GM12878 (cell line): ENCODE results near the gene STX19. TPM values are rescaled to one million over a fixed set of nuclear protein-coding genes. Genes with fewer than 3 reads are reported as not detected.

Experiments
- ATAC-seq: fragments of 200-7000 bp; cut with Tn5 transposase; 3 replicates; pipeline ENCODE4 v1.9.1; 2020; ENCODE audit warnings: mild to moderate bottlenecking, moderate library complexity
- BruUV-seq: library from RNA; stranded (reverse); fragments of 400-500 nt; replicated peaks from 2 replicates; lab custom pipeline; 2021; lab: Mats Ljungman, UMichigan
- CTCF ChIA-PET: fragments of 300-600 bp; sonication (Branson Sonifier 250); formaldehyde crosslinking; extraction: SDS; loops from one replicate; lab custom pipeline; 2021; ENCODE audit warnings: inconsistent platforms; lab: Yijun Ruan, JAX
- POLR2A ChIA-PET: fragments of 350-600 bp; formaldehyde crosslinking; extraction: SDS; loops from one replicate; lab custom pipeline; 2021; ENCODE audit warnings: inconsistent platforms; lab: Charles Lee
- RAD21 ChIA-PET: fragments of 300-600 bp; sonication (Branson Sonifier 250); formaldehyde crosslinking; loops from one replicate; lab custom pipeline; 2023; ENCODE audit warnings: antibody characterized with exemption; ENCODE audit not compliant: unreplicated experiment; lab: Charles Lee
- SMC1A ChIA-PET: fragments of 300-600 bp; sonication (Branson Sonifier 250); formaldehyde crosslinking; loops from one replicate; lab custom pipeline; 2023; ENCODE audit not compliant: unreplicated experiment, uncharacterized antibody; lab: Charles Lee
- DNase-seq: peaks from one replicate; pipeline ENCODE4 v3.0.0-alpha.2; 2011; ENCODE audit warnings: low read depth, low spot score
- FAIRE-seq: peaks from 3 replicates; lab custom pipeline; 2011; peaks lifted over from hg19 to GRCh38; lab: Jason Lieb, UNC
- H2AFZ ChIP-seq: 2 replicates; pipeline ENCODE4 v1.6.0; 2011; ENCODE audit warnings: low read depth, low read length, control low read depth; ENCODE audit not compliant: control insufficient read depth
- H3K27ac ChIP-seq: 2 replicates; pipeline ENCODE4 v1.5.1; 2011; ENCODE audit warnings: control low read depth; ENCODE audit not compliant: control insufficient read depth, insufficient read depth
- H3K27me3 ChIP-seq, 2 experiments: replicated peaks in 1 of 2; 2 replicates each; pipeline versions ENCODE4 v1.6.0 to v1.6.1; 2011; ENCODE audit warnings: low read length in 1 of 2; ENCODE audit not compliant: control insufficient read depth in 2 of 2, insufficient read depth in 2 of 2
- H3K36me3 ChIP-seq, 2 experiments: 2 replicates each; pipeline ENCODE4 v1.5.1; 2011; ENCODE audit warnings: low read length in 1 of 2; ENCODE audit not compliant: control insufficient read depth in 2 of 2, insufficient read depth in 2 of 2
- H3K4me1 ChIP-seq: 2 replicates; pipeline ENCODE4 v1.6.1; 2011; ENCODE audit warnings: mild to moderate bottlenecking, low read length, moderate library complexity, mixed read lengths; ENCODE audit not compliant: control insufficient read depth, insufficient read depth
- H3K4me2 ChIP-seq: 2 replicates; pipeline ENCODE4 v1.6.0; 2011; ENCODE audit warnings: control low read depth; ENCODE audit not compliant: control insufficient read depth, insufficient read depth
- H3K4me3 ChIP-seq: fragments of 200-600 bp; sonication (generic); 2 replicates; pipeline ENCODE4 v1.5.1; 2016
- H3K79me2 ChIP-seq: 2 replicates; pipeline ENCODE4 v1.6.0; 2011; ENCODE audit warnings: low read length; ENCODE audit not compliant: control insufficient read depth, insufficient read depth
- H3K9ac ChIP-seq: 2 replicates; pipeline ENCODE4 v1.8.0; 2011; ENCODE audit warnings: low read length, control low read depth, mixed read lengths; ENCODE audit not compliant: control insufficient read depth, insufficient read depth
- H3K9me3 ChIP-seq: replicated peaks from 3 replicates; pipeline ENCODE4 v1.5.1; 2011; ENCODE audit warnings: mild to moderate bottlenecking, low read length; ENCODE audit not compliant: control insufficient read depth, insufficient read depth
- H4K20me1 ChIP-seq: 2 replicates; pipeline ENCODE4 v1.6.0; 2011; ENCODE audit not compliant: control insufficient read depth, insufficient read depth
- BRCA1 ChIP-seq: IDR thresholded peaks from 2 replicates; pipeline ENCODE4 v1.6.1; 2011; ENCODE audit warnings: low read depth, low read length, improper control_type of control experiment
- GABPA ChIP-seq: IDR thresholded peaks from 2 replicates; pipeline ENCODE4 v1.6.1; 2014; ENCODE audit warnings: antibody characterized with exemption, low read depth, mild to moderate bottlenecking, inconsistent platforms
- HDAC6 ChIP-seq: fragments of 200-600 bp; sonication (generic); IDR thresholded peaks from one replicate; pipeline ENCODE4 v1.8.0; 2017; ENCODE audit warnings: antibody characterized with exemption; ENCODE audit not compliant: unreplicated experiment
- IKZF1 ChIP-seq: fragments of 450-650 bp; conservative IDR thresholded peaks from 2 replicates; pipeline ENCODE4 v1.6.1; 2017; ENCODE audit warnings: antibody characterized with exemption, mild to moderate bottlenecking
- JUND ChIP-seq: IDR thresholded peaks from 2 replicates; pipeline ENCODE4 v1.6.1; 2012; ENCODE audit warnings: low read depth, mild to moderate bottlenecking, low read length, improper control_type of control experiment, moderate library complexity
- NFYA ChIP-seq: IDR thresholded peaks from 2 replicates; pipeline ENCODE4 v1.6.1; 2011; ENCODE audit warnings: low read depth, mild to moderate bottlenecking, low read length, improper control_type of control experiment, borderline replicate concordance
- NR2C1 ChIP-seq: fragments of 450-650 bp; IDR thresholded peaks from 2 replicates; pipeline ENCODE4 v1.6.1; 2017; ENCODE audit warnings: antibody characterized with exemption, mild to moderate bottlenecking, moderate library complexity
- PAX8 ChIP-seq: fragments of 450-650 bp; IDR thresholded peaks from 2 replicates; pipeline ENCODE4 v1.6.1; 2017; ENCODE audit warnings: mild to moderate bottlenecking, moderate library complexity
- RELA ChIP-seq: fragments of 450-650 bp; IDR thresholded peaks from 2 replicates; pipeline ENCODE4 v1.8.0; 2014; ENCODE audit warnings: borderline replicate concordance; ENCODE audit not compliant: partially characterized antibody
- SUPT20H ChIP-seq: IDR thresholded peaks from 2 replicates; pipeline ENCODE4 v1.6.1; 2011; ENCODE audit warnings: low read depth, mild to moderate bottlenecking, low read length, moderate library complexity, borderline replicate concordance; ENCODE audit not compliant: control insufficient read depth
- ZNF592 ChIP-seq: fragments of 450-650 bp; IDR thresholded peaks from 2 replicates; pipeline ENCODE4 v1.6.1; 2017; ENCODE audit warnings: mild to moderate bottlenecking, moderate library complexity
- WGBS: methylation state at CpG from one replicate; pipeline ENCODE4 v1.1.6; 2016; ENCODE audit warnings: low lambda C conversion rate; ENCODE audit not compliant: insufficient replicate concordance, insufficient coverage; ENCODE audit errors: missing lambda C conversion rate; 5-methylcytosine and 5-hydroxymethylcytosine counted together
- in situ Hi-C: fragments of 300-500 bp; cut with MboI; formaldehyde crosslinking; loops from 9 replicates; pipeline ENCODE4 v1.14.3; 2018; ENCODE audit warnings: mixed read lengths
- intact Hi-C: fragments of 100-400 bp; cut with micrococcal nuclease; formaldehyde crosslinking; loops from one replicate; pipeline ENCODE4 v1.14.2; 2022; ENCODE audit not compliant: unreplicated experiment
- polyA plus RNA-seq, 11 experiments: library from polyadenylated mRNA; depleted of rRNA in 4 of 11; unstranded in 6 of 11; stranded (reverse) in 5 of 11; fragments of >200 nt; fragmentation: Nextera tagmentation in 4 of 11; fragmentation: Illumina TruSeq in 1 of 11; extraction: Ambion mirVana in 4 of 11; extraction: Trizol in 1 of 11; gene quantifications; 1 replicate in 1 of 11; 2 replicates in 10 of 11; pipeline versions ENCODE4 v1.2.1 to v1.2.3, GENCODE V29; 2011 to 2016; ENCODE audit warnings: inconsistent platforms in 2 of 11, missing spikeins in 2 of 11, low read depth in 1 of 11
- total RNA-seq, 4 experiments: library from RNA; depleted of rRNA in 3 of 4; stranded (reverse); fragments of >200 nt in 3 of 4; fragmentation: Illumina TruSeq in 1 of 4; extraction: Trizol in 1 of 4; gene quantifications; 2 replicates each; pipeline versions ENCODE4 v1.2.1 to v1.2.3, GENCODE V29; 2013 to 2021
- TF ChIP-seq, protein P1 (sequence below): IDR thresholded peaks from 2 replicates; pipeline ENCODE4 v1.6.1; 2012; ENCODE audit warnings: mild to moderate bottlenecking, low read depth, low read length
- TF ChIP-seq, protein P2 (sequence below): fragments of 450-650 bp; IDR thresholded peaks from 2 replicates; pipeline ENCODE4 v1.6.1; 2017; ENCODE audit warnings: borderline replicate concordance

STX19 gene
- total and polyA plus RNA-seq, 10 of the 15 experiments (the other 5 are each of a cell fraction or from before 2014, with no cell fraction given) = 0.10 to 0.14 (median 0.11) TPM; not detected in 7

- ChIA-PET RAD21 (interaction anchor here (0.5 kb wide), 1 partner anchor 37 kb away, joined by 4 read pairs; no protein-coding TSS in a partner anchor), SMC1A (interaction anchor here (0.9 to 1.2 kb wide), 3 partner anchors 13 to 268 kb away, joined by 3 read pairs; no protein-coding TSS in a partner anchor), CTCF (interaction anchor here (1.0 to 12.2 kb wide), 3 partner anchors 16 to 101 kb away, joined by 3 to 164 read pairs (median 6); partner anchors contain the start of genes DHFR2 and NSUN3)
- TF ChIP-seq PAX8 = no peak
- TF ChIP-seq BRCA1 = no peak
- no peak for TF ChIP-seq SUPT20H
- no peak for TF ChIP-seq JUND
- TF ChIP-seq NR2C1 = no peak
- TF ChIP-seq NFYA = no peak
- no peak for TF ChIP-seq RELA
- TF ChIP-seq HDAC6 = no peak
- TF ChIP-seq GABPA = no peak
- TF ChIP-seq ZNF592 = no peak
- TF ChIP-seq, protein P1, sequence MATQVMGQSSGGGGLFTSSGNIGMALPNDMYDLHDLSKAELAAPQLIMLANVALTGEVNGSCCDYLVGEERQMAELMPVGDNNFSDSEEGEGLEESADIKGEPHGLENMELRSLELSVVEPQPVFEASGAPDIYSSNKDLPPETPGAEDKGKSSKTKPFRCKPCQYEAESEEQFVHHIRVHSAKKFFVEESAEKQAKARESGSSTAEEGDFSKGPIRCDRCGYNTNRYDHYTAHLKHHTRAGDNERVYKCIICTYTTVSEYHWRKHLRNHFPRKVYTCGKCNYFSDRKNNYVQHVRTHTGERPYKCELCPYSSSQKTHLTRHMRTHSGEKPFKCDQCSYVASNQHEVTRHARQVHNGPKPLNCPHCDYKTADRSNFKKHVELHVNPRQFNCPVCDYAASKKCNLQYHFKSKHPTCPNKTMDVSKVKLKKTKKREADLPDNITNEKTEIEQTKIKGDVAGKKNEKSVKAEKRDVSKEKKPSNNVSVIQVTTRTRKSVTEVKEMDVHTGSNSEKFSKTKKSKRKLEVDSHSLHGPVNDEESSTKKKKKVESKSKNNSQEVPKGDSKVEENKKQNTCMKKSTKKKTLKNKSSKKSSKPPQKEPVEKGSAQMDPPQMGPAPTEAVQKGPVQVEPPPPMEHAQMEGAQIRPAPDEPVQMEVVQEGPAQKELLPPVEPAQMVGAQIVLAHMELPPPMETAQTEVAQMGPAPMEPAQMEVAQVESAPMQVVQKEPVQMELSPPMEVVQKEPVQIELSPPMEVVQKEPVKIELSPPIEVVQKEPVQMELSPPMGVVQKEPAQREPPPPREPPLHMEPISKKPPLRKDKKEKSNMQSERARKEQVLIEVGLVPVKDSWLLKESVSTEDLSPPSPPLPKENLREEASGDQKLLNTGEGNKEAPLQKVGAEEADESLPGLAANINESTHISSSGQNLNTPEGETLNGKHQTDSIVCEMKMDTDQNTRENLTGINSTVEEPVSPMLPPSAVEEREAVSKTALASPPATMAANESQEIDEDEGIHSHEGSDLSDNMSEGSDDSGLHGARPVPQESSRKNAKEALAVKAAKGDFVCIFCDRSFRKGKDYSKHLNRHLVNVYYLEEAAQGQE = no peak
- TF ChIP-seq, protein P2, sequence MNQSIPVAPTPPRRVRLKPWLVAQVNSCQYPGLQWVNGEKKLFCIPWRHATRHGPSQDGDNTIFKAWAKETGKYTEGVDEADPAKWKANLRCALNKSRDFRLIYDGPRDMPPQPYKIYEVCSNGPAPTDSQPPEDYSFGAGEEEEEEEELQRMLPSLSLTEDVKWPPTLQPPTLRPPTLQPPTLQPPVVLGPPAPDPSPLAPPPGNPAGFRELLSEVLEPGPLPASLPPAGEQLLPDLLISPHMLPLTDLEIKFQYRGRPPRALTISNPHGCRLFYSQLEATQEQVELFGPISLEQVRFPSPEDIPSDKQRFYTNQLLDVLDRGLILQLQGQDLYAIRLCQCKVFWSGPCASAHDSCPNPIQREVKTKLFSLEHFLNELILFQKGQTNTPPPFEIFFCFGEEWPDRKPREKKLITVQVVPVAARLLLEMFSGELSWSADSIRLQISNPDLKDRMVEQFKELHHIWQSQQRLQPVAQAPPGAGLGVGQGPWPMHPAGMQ = no peak
- TF ChIP-seq IKZF1 = no peak
Measured at GRCh38 chr3:94001191-94001590, 27.2 kb downstream of the STX19 start.

More at GRCh38 chr3:94001191-94001590, 27.2 kb downstream of the STX19 start:
- no peak overlapping the region for H3K4me2 ChIP-seq
- in situ Hi-C loops = no loop called here
- no peaks in the 10 kb centered on the region; a peak in 2 of 4 replicates for H3K36me3 ChIP-seq
- no peak overlapping the region for H3K4me3 ChIP-seq
- POLR2A ChIA-PET = no interaction called here
- BruUV-seq = no TSS peak
- no peak for DNase-seq
- no peaks in the 10 kb centered on the region for H3K79me2 ChIP-seq
- H3K9me3 ChIP-seq = no peaks in the 10 kb centered on the region
- no peaks in the 10 kb centered on the region for H3K27me3 ChIP-seq
- H3K4me1 ChIP-seq = no peaks in the 10 kb centered on the region
- FAIRE-seq = no peak
- WGBS = 50% methylated on average over 1 of the region's 1 CpG
- no peak overlapping the region for H3K9ac ChIP-seq
- no peaks in the 10 kb centered on the region for H4K20me1 ChIP-seq
- no peak overlapping the region for H3K27ac ChIP-seq
- intact Hi-C loops = loop anchor here (5.0 kb wide), 1 partner anchor 246 kb away; no protein-coding TSS in a partner anchor
- no peak overlapping the region for H2AFZ ChIP-seq
- ATAC-seq = no peak
